WERI-Rb-1 (cell line): ENCODE data around the gene SPEG.

Experiments used
- DNase-seq: peaks from one replicate; pipeline ENCODE4 v3.0.0-alpha.2; 2020
- H3K27ac ChIP-seq: fragments of 250-450 bp; sonication (Bioruptor Pico); 2 replicates; pipeline ENCODE4 v1.5.1; 2020; ENCODE audit warnings: mild to moderate bottlenecking, moderate library complexity
- H3K27me3 ChIP-seq: fragments of 250-450 bp; sonication (Bioruptor Pico); 2 replicates; pipeline ENCODE4 v1.5.1; 2021; ENCODE audit warnings: mild to moderate bottlenecking, low read depth, moderate library complexity; ENCODE audit not compliant: insufficient read depth, severe bottlenecking
- H3K36me3 ChIP-seq: fragments of 250-450 bp; sonication (Bioruptor Pico); 2 replicates; pipeline ENCODE4 v1.5.1; 2020; ENCODE audit warnings: mild to moderate bottlenecking, moderate library complexity
- H3K4me3 ChIP-seq: 2 replicates; pipeline ENCODE4 v1.5.1; 2011; ENCODE audit warnings: low read depth, mild to moderate bottlenecking, control low read depth, low read length
- H3K9me3 ChIP-seq: fragments of 250-450 bp; sonication (Bioruptor Pico); 2 replicates; pipeline ENCODE4 v1.5.1; 2021; ENCODE audit warnings: mild to moderate bottlenecking, moderate library complexity; ENCODE audit not compliant: severe bottlenecking
- CTCF ChIP-seq: IDR thresholded peaks from 2 replicates; pipeline ENCODE4 v1.5.1; 2011; ENCODE audit warnings: low read depth, mild to moderate bottlenecking, control low read depth, inconsistent platforms, low read length

The SPEG gene

GRCh38 chr2:219539926-219540678 lies 105.5 kb downstream of the SPEG start:
- Histone ChIP-seq H3K4me3 (no peak overlapping the region), H3K27me3 (no peaks in the 10 kb centered on the region), H3K27ac (no peak overlapping the region), H3K36me3 (peaks cover 52% of the 10 kb centered on the region), H3K9me3 (no peaks in the 10 kb centered on the region)
- TF ChIP-seq CTCF: no peak
- no peak for DNase-seq

- H3K36me3 ChIP-seq: peaks cover 55% of the 10 kb centered on the region
- no peak for TF ChIP-seq CTCF
- H3K27ac ChIP-seq: no peak overlapping the region
- no peak for DNase-seq
- H3K27me3 ChIP-seq: no peaks in the 10 kb centered on the region
- no peak overlapping the region for H3K4me3 ChIP-seq
- H3K9me3 ChIP-seq: no peaks in the 10 kb centered on the region
These were observed 106.3 kb downstream of the SPEG start for GRCh38 chr2:219540784-219541504.

GRCh38 chr2:219541611-219542180 lies 107.1 kb downstream of the SPEG start:
- no peak overlapping the region for H3K27ac ChIP-seq
- peak; percentile 91 for DNase-seq
- TF ChIP-seq CTCF: peak; percentile 82

GRCh38 chr2:219542931-219543595 lies 108.4 kb downstream of the SPEG start:
- Histone ChIP-seq H3K9me3 (no peaks in the 10 kb centered on the region), H3K36me3 (peaks cover 57% of the 10 kb centered on the region), H3K27me3 (no peaks in the 10 kb centered on the region), H3K4me3 (peak overlapping the region; percentile 88), H3K27ac (peak overlapping the region; percentile 71)
- peak; percentile 64 for DNase-seq
- no peak for TF ChIP-seq CTCF

More at GRCh38 chr2:219541611-219542180, 107.1 kb downstream of the SPEG start:
- Histone ChIP-seq H3K36me3 (peaks cover 56% of the 10 kb centered on the region), H3K27me3 (no peaks in the 10 kb centered on the region), H3K4me3 (peak overlapping the region; percentile 17), H3K9me3 (no peaks in the 10 kb centered on the region)

- Histone ChIP-seq H3K4me3 (peak within 1 kb of the TSS; percentile 88), H3K9me3 (no peaks in the 10 kb centered on the region), H3K27ac (peak within 1 kb of the TSS; percentile 81), H3K27me3 (no peaks in the 10 kb centered on the region), H3K36me3 (peaks cover 59% of the 10 kb centered on the region)
- DNase-seq: peak; percentile 99
- TF ChIP-seq CTCF: no peak
These were observed 109.1 kb downstream of the SPEG start, which contains the start of the genes CHPF and TMEM198 for GRCh38 chr2:219543596-219544358. Gene CHPF, minus strand, starts transcription at chr2:219543809. Its CDS starts 271 bp downstream, at chr2:219543538. Gene TMEM198, plus strand, starts transcription at chr2:219544028. Its CDS starts 700 bp downstream, at chr2:219544728.
